Measurements from ENCODE around the gene DAPP1. TPM values are rescaled to one million over a fixed set of nuclear protein-coding genes. Genes with fewer than 3 reads are reported as not detected.

Gene DAPP1
- total RNA-seq, 1 experiment from 2014 or later, result 7.9 TPM

DNA sequence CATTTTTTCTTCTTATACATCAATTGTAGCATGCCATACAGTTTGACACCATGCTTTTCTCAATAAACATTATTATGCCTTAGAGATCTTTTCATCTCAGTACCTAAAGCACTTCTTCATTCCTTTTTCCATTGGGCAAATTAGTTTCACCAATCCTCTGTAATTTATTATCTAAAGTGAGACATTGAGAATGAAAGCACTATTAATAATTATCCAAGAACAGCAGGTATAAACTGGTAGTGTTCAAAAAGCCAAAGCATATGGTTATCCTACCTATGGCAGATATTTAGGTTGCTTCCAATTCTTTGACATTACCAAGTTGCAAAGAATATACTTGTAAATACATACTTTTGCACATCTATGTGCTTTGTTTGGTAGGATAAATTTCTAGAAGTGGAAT, 62.0 kb downstream of the DAPP1 start:
- no peak for TF ChIP-seq EZH2 (IDR thresholded peaks at IDR 0.05; ENCODE audit: low read depth)
- TF ChIP-seq, protein P1, sequence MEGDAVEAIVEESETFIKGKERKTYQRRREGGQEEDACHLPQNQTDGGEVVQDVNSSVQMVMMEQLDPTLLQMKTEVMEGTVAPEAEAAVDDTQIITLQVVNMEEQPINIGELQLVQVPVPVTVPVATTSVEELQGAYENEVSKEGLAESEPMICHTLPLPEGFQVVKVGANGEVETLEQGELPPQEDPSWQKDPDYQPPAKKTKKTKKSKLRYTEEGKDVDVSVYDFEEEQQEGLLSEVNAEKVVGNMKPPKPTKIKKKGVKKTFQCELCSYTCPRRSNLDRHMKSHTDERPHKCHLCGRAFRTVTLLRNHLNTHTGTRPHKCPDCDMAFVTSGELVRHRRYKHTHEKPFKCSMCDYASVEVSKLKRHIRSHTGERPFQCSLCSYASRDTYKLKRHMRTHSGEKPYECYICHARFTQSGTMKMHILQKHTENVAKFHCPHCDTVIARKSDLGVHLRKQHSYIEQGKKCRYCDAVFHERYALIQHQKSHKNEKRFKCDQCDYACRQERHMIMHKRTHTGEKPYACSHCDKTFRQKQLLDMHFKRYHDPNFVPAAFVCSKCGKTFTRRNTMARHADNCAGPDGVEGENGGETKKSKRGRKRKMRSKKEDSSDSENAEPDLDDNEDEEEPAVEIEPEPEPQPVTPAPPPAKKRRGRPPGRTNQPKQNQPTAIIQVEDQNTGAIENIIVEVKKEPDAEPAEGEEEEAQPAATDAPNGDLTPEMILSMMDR (conservative IDR thresholded peaks at IDR 0.05), result no peak
- Histone ChIP-seq H3F3A (ENCODE audit: insufficient read depth, low read depth) (peaks cover 7% of the 10 kb centered on the region), H3K27me3 (ENCODE audit: insufficient read depth, low read depth) (no peaks in the 10 kb centered on the region), H3K4me2 (no peak overlapping the region), H2AFZ (no peak overlapping the region), H3K9me3 (ENCODE audit: insufficient read depth, low read depth) (no peaks in the 10 kb centered on the region), H3K36me3 (ENCODE audit: low read depth) (peaks cover 18% of the 10 kb centered on the region; the same call in 1 of the 2 replicates), H3K4me1 (replicated peaks; ENCODE audit: insufficient read depth) (peaks cover 6% of the 10 kb centered on the region; the same call in 1 of the 2 replicates), H3K9me2 (ENCODE audit: insufficient read depth) (no peaks in the 10 kb centered on the region), H3K27ac (no peak overlapping the region), H3K79me2 (ENCODE audit: low read depth) (no peaks in the 10 kb centered on the region), H4K20me1 (ENCODE audit: insufficient read depth) (no peaks in the 10 kb centered on the region), H3K4me3 (no peak overlapping the region)
- intact Hi-C loops (cut with micrococcal nuclease; ENCODE audit: unreplicated experiment), result no loop called here
- ChIA-PET POLR2A (ENCODE audit: unreplicated experiment) (no interaction called here), CTCF (no interaction called here)
- DNase-seq, result no peak
- no TSS peak for BruUV-seq (replicated peaks)

DNA sequence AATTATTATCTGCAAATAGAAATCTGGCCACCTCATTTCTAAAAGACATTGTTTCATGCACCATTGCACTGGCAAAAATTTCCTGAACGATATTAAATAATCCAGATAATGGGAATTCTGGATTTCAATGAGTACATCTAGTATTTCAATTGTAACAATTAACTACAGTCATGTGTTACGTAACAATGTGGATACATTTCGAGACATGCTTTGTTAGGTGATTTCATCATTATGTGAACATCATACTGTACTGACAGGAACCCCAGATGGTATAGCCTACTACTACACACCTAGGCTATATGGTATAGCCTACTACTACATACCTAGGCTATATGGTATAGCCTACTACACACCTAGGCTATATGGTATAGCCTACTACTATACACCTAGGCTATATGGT, 62.8 kb downstream of the DAPP1 start:
- no peak for DNase-seq
- POLR2A ChIA-PET (ENCODE audit: unreplicated experiment), result no interaction called here

DNA sequence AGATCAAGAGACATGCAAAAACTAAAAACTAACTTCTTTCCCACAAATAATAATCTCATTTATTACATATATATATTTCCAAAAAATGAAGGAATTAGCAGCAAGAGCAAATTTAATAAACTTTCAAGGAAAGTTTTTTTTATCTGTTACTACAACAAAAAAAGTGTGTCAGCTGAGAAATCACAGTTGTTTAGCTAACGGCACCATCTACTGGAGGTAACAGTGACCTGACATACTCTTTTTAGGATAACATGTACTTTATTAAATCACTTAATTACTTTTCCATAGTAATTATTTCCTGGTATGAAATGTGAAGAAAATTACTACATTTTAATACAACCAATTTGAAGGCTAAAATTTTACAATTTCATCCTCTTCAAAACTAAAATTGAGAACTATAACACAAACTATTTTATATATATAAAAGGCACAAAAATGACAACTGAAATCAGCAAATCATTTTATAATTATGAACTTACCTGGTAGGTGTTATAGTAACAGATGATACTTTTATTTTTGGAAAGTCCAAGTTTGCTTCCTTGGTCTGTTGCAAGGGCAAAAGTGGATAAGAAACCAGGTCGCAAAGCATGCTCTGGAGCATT, 68.5 kb downstream of the DAPP1 start:
- no peaks in the 10 kb centered on the region for H3K9me3 ChIP-seq (ENCODE audit: insufficient read depth, low read depth)
- no TSS peak for BruUV-seq (replicated peaks)
- peaks cover 26% of the 10 kb centered on the region; the same call in 1 of the 2 replicates for H3K36me3 ChIP-seq (ENCODE audit: low read depth)
- peaks cover 5% of the 10 kb centered on the region; the same call in 1 of the 2 replicates for H4K20me1 ChIP-seq (ENCODE audit: insufficient read depth)
- H3K4me3 ChIP-seq, result no peak overlapping the region
- H2AFZ ChIP-seq, result no peak overlapping the region
- no peak for TF ChIP-seq EZH2 (IDR thresholded peaks at IDR 0.05; ENCODE audit: low read depth)
- TF ChIP-seq, protein P1 (conservative IDR thresholded peaks at IDR 0.05), result peak; percentile 73
- no peak overlapping the region for H3K4me2 ChIP-seq
- no peak for DNase-seq
- H3K27me3 ChIP-seq (ENCODE audit: insufficient read depth, low read depth), result no peaks in the 10 kb centered on the region
- no peaks in the 10 kb centered on the region; the same call in 1 of the 2 replicates for H3F3A ChIP-seq (ENCODE audit: insufficient read depth, low read depth)
- CTCF ChIA-PET, result no interaction called here
- H3K9me2 ChIP-seq (ENCODE audit: insufficient read depth), result no peaks in the 10 kb centered on the region
- no peaks in the 10 kb centered on the region for H3K4me1 ChIP-seq (replicated peaks; ENCODE audit: insufficient read depth)
- H3K27ac ChIP-seq, result no peak overlapping the region
- POLR2A ChIA-PET (ENCODE audit: unreplicated experiment), result no interaction called here
- intact Hi-C loops (cut with micrococcal nuclease; ENCODE audit: unreplicated experiment), result loop anchor here (1.0 to 5.0 kb wide), 4 partner anchors 74 to 422 kb away; no protein-coding TSS in a partner anchor
- H3K79me2 ChIP-seq (ENCODE audit: low read depth), result peaks cover 4% of the 10 kb centered on the region; the same call in 1 of the 2 replicates

More for the DNA sequence above, 62.8 kb downstream of the DAPP1 start:
- BruUV-seq (replicated peaks), result no TSS peak
- H3K27ac ChIP-seq, result no peak overlapping the region
- no peaks in the 10 kb centered on the region for H3K79me2 ChIP-seq (ENCODE audit: low read depth)
- intact Hi-C loops (cut with micrococcal nuclease; ENCODE audit: unreplicated experiment), result no loop called here
- no peaks in the 10 kb centered on the region for H3K27me3 ChIP-seq (ENCODE audit: insufficient read depth, low read depth)
- H3K4me1 ChIP-seq (replicated peaks; ENCODE audit: insufficient read depth), result peaks cover 6% of the 10 kb centered on the region; the same call in 1 of the 2 replicates
- peaks cover 23% of the 10 kb centered on the region; the same call in 1 of the 2 replicates for H3K36me3 ChIP-seq (ENCODE audit: low read depth)
- CTCF ChIA-PET, result no interaction called here
- H3F3A ChIP-seq (ENCODE audit: insufficient read depth, low read depth), result peaks cover 7% of the 10 kb centered on the region
- no peaks in the 10 kb centered on the region for H3K9me3 ChIP-seq (ENCODE audit: insufficient read depth, low read depth)
- no peak overlapping the region for H3K4me2 ChIP-seq
- H3K4me3 ChIP-seq, result no peak overlapping the region
- no peaks in the 10 kb centered on the region for H3K9me2 ChIP-seq (ENCODE audit: insufficient read depth)
- H2AFZ ChIP-seq, result no peak overlapping the region
- no peaks in the 10 kb centered on the region for H4K20me1 ChIP-seq (ENCODE audit: insufficient read depth)
- TF ChIP-seq, protein P1 (conservative IDR thresholded peaks at IDR 0.05), result no peak
- no peak for TF ChIP-seq EZH2 (IDR thresholded peaks at IDR 0.05; ENCODE audit: low read depth)

Measured in PC-9 (cell line).